CD1c-positive myeloid dendritic cell (primary cell): ENCODE data around the gene NFIC.
"Not testable (repeated sequence)": the region's sequence is repeated elsewhere in the genome, so short reads cannot be mapped to it uniquely, and the experiment has no call there.

Source experiments
- DNase-seq: peaks from one replicate; pipeline ENCODE4 v3.0.0-alpha.2; 2016; ENCODE audit errors: extremely low spot score

Gene NFIC

GRCh38 chr19:3398114-3398899, 31.9 kb downstream of the NFIC start:
- no peak for DNase-seq

GRCh38 chr19:3398900-3399278, 32.5 kb downstream of the NFIC start:
- no peak for DNase-seq

- not testable (repeated sequence) for DNase-seq
Observed at GRCh38 chr19:3399311-3399710, 32.9 kb downstream of the NFIC start.

GRCh38 chr19:3401004-3401768, 34.8 kb downstream of the NFIC start:
- no peak for DNase-seq

GRCh38 chr19:3402631-3403443, 36.5 kb downstream of the NFIC start:
- no peak for DNase-seq

- no peak for DNase-seq
Observed at GRCh38 chr19:3403489-3404323, 37.3 kb downstream of the NFIC start.

- no peak for DNase-seq
Observed at GRCh38 chr19:3404324-3405260, 38.2 kb downstream of the NFIC start.

GRCh38 chr19:3405261-3405653, 38.9 kb downstream of the NFIC start:
- no peak for DNase-seq

GRCh38 chr19:3406571-3407111, 40.3 kb downstream of the NFIC start:
- DNase-seq = no peak

GRCh38 chr19:3407556-3408516, 41.5 kb downstream of the NFIC start:
- DNase-seq = no peak

- DNase-seq = no peak
Observed at GRCh38 chr19:3408996-3409345, 42.6 kb downstream of the NFIC start.

GRCh38 chr19:3409346-3410064, 43.1 kb downstream of the NFIC start:
- no peak for DNase-seq

- no peak for DNase-seq
Observed at GRCh38 chr19:3411636-3412035, 45.3 kb downstream of the NFIC start.

GRCh38 chr19:3412066-3412465, 45.7 kb downstream of the NFIC start:
- DNase-seq = no peak

GRCh38 chr19:3413796-3414327, 47.5 kb downstream of the NFIC start:
- DNase-seq = no peak

- no peak for DNase-seq
Observed at GRCh38 chr19:3415695-3416094, 49.3 kb downstream of the NFIC start.

GRCh38 chr19:3420244-3420755, 53.9 kb downstream of the NFIC start:
- no peak for DNase-seq
